ENCODE measurements around the gene S100PBP. TPM values are rescaled to one million over a fixed set of nuclear protein-coding genes. Genes with fewer than 3 reads are reported as not detected.

The S100PBP gene
- total and polyA plus RNA-seq, 2 of the 13 experiments (the other 11 are each of a cell fraction or from before 2014, with no cell fraction given), result 20.4 to 26.1 TPM

DNA sequence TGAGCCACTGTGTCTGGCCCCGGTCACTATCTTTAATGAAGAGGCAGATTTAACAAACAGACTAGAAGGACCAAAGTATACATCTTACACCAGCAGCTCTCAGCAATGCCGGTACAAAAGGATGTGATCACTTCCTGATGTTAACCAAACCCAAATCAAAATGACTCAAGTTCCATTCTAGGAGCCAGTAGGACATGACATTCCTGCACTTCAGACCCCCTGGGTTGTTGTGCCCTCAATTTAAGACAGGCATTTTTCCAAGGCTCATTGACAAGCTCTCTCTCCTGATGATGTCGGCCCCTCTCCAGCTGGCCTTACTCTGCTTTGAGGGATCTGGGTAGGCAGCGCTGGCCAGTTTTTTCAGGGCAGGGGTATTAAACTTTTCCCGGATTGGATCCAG, 35.4 kb upstream of the S100PBP start:
- Histone ChIP-seq H3K9me3 (ENCODE audit: low read length) (no peaks in the 10 kb centered on the region), H3K4me3 (replicated peaks in 1 of 3; ENCODE audit: insufficient read depth in 1 of 3, low read depth in 2 of 3, low read length in 3 of 3) (no peak overlapping the region), H3K36me3 (replicated peaks in 1 of 2; ENCODE audit: control insufficient read depth in 1 of 2, insufficient read depth in 2 of 2, low read length in 2 of 2) (peaks cover 43 to 89% of the 10 kb centered on the region in 2 experiments), H3K4me1 (ENCODE audit: insufficient read depth, low read length) (no peaks in the 10 kb centered on the region), H3K79me2 (ENCODE audit: insufficient read depth, low read length) (no peaks in the 10 kb centered on the region), H3K27me3 (ENCODE audit: control insufficient read depth in 1 of 2, insufficient read depth in 2 of 2, low read length in 2 of 2) (no peaks in the 10 kb centered on the region), H3K27ac (ENCODE audit: extremely low read length, insufficient read depth, low read length) (no peak overlapping the region), H3K4me2 (ENCODE audit: low read depth, low read length) (no peak overlapping the region), H4K20me1 (ENCODE audit: insufficient read depth, low read length) (no peaks in the 10 kb centered on the region), H3K9ac (ENCODE audit: insufficient read depth, low read depth, low read length) (no peak overlapping the region), H2AFZ (ENCODE audit: low read length) (no peak overlapping the region)
- CTCF ChIA-PET (ENCODE audit: low intra/inter-chr PET ratio, low total read pairs), result no interaction called here
- DNase-seq (ENCODE audit: low spot score), result no peak
- in situ Hi-C loops (cut with HindIII; ENCODE audit: extremely low pct_ligation_motif_present, low pct_unique_long_range_greater_than_20kb) (no loop called here), intact Hi-C loops (cut with micrococcal nuclease; ENCODE audit: unreplicated experiment) (no loop called here)
- FAIRE-seq, result no peak
- no peak for ATAC-seq
- 79% methylated on average over 5 of the region's 5 CpGs for WGBS (ENCODE audit: low lambda C conversion rate)
- no peak for TF ChIP-seq ZKSCAN5 (CRISPR knock-in tag; IDR thresholded peaks at IDR 0.05)
- POLR2A ChIA-PET, result no interaction called here
- BruUV-seq (replicated peaks), result no TSS peak

DNA sequence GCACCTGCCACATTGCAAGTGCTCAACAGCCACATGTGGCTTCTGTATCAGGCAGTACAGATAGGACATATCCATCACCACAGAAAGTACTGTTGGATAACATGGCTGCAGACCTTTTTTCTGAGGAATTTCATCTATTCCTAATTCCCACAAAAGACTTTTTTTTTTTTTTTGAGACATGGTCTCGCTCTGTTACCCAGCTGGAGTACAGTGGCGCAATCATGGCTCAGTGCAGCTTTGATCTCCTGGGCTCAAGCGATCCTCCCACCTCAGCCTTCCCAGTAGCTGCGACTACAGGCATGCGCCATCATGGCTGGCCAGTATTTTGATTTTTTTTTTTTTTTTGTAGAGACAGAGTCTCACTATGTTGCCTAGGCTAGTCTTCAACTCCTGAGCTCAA, 33.6 kb upstream of the S100PBP start:
- H3K4me2 ChIP-seq (ENCODE audit: low read depth, low read length), result no peak overlapping the region
- over 99% methylated on average over 5 of the region's 5 CpGs for WGBS (ENCODE audit: low lambda C conversion rate)
- ChIA-PET POLR2A (interaction anchor here (0.9 to 1.0 kb wide), 2 partner anchors 9 to 335 kb away, joined by 3 to 5 read pairs; no protein-coding TSS in a partner anchor), CTCF (ENCODE audit: low intra/inter-chr PET ratio, low total read pairs) (no interaction called here)
- no peak for FAIRE-seq
- no peaks in the 10 kb centered on the region for H3K4me1 ChIP-seq (ENCODE audit: insufficient read depth, low read length)
- H3K36me3 ChIP-seq (replicated peaks in 1 of 2; ENCODE audit: control insufficient read depth in 1 of 2, insufficient read depth in 2 of 2, low read length in 2 of 2), result peaks cover 44 to 89% of the 10 kb centered on the region in 2 experiments
- no peak for DNase-seq (ENCODE audit: low spot score)
- no peak overlapping the region for H3K27ac ChIP-seq (ENCODE audit: extremely low read length, insufficient read depth, low read length)
- H2AFZ ChIP-seq (ENCODE audit: low read length), result no peak overlapping the region
- no peak for ATAC-seq
- H3K79me2 ChIP-seq (ENCODE audit: insufficient read depth, low read length), result no peaks in the 10 kb centered on the region
- H3K4me3 ChIP-seq (replicated peaks in 1 of 3; ENCODE audit: insufficient read depth in 1 of 3, low read depth in 2 of 3, low read length in 3 of 3), result no peak overlapping the region
- H3K9ac ChIP-seq (ENCODE audit: insufficient read depth, low read depth, low read length), result no peak overlapping the region
- no peaks in the 10 kb centered on the region for H3K27me3 ChIP-seq (ENCODE audit: control insufficient read depth in 1 of 2, insufficient read depth in 2 of 2, low read length in 2 of 2)
- intact Hi-C loops (cut with micrococcal nuclease; ENCODE audit: unreplicated experiment) (no loop called here), in situ Hi-C loops (cut with HindIII; ENCODE audit: extremely low pct_ligation_motif_present, low pct_unique_long_range_greater_than_20kb) (no loop called here)
- H3K9me3 ChIP-seq (ENCODE audit: low read length), result no peaks in the 10 kb centered on the region
- TF ChIP-seq ZFP91 (CRISPR knock-in tag; IDR thresholded peaks at IDR 0.05; ENCODE audit: borderline replicate concordance) (no peak), IRF1 (CRISPR knock-in tag; IDR thresholded peaks at IDR 0.05; ENCODE audit: low read depth) (no peak), BATF2 (CRISPR knock-in tag; IDR thresholded peaks at IDR 0.05) (no peak), PCBP1 (IDR thresholded peaks at IDR 0.05; ENCODE audit: borderline replicate concordance, low read depth, low read length) (no peak), SAFB2 (CRISPR knock-in tag; IDR thresholded peaks at IDR 0.05; ENCODE audit: borderline replicate concordance, low read depth) (no peak), NCOR1 (IDR thresholded peaks at IDR 0.05; ENCODE audit: borderline replicate concordance, low read length) (no peak), ZNF879 (CRISPR knock-in tag; IDR thresholded peaks at IDR 0.05) (no peak), ZNF160 (CRISPR knock-in tag; IDR thresholded peaks at IDR 0.05) (no peak), TCF12 (IDR thresholded peaks at IDR 0.05) (no peak), TCF12 (CRISPR knock-in tag; IDR thresholded peaks at IDR 0.05) (no peak)
- TF ChIP-seq, protein P1, sequence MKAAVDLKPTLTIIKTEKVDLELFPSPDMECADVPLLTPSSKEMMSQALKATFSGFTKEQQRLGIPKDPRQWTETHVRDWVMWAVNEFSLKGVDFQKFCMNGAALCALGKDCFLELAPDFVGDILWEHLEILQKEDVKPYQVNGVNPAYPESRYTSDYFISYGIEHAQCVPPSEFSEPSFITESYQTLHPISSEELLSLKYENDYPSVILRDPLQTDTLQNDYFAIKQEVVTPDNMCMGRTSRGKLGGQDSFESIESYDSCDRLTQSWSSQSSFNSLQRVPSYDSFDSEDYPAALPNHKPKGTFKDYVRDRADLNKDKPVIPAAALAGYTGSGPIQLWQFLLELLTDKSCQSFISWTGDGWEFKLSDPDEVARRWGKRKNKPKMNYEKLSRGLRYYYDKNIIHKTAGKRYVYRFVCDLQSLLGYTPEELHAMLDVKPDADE (CRISPR knock-in tag; IDR thresholded peaks at IDR 0.05), result no peak
- no TSS peak for BruUV-seq (replicated peaks)
- H4K20me1 ChIP-seq (ENCODE audit: insufficient read depth, low read length), result no peaks in the 10 kb centered on the region
